Endothelial cell of umbilical vein (primary cell): ENCODE measurements around the gene CDH2. TPM values are rescaled to one million over a fixed set of nuclear protein-coding genes. Genes with fewer than 3 reads are reported as not detected.

Experiments used
- BruUV-seq: library from RNA; stranded (reverse); fragments of 400-500 nt; replicated peaks from 2 replicates; lab custom pipeline; 2021; lab: Mats Ljungman, UMichigan
- CTCF ChIA-PET: fragments of 300-600, 350-600 bp; sonication (Branson Sonifier 250); formaldehyde crosslinking; loops from one replicate; lab custom pipeline; 2021; ENCODE audit warnings: antibody characterized with exemption, inconsistent platforms; lab: Charles Lee
- POLR2A ChIA-PET: fragments of 300-600, 350-600 bp; sonication (Branson Sonifier 250); formaldehyde crosslinking; loops from one replicate; lab custom pipeline; 2021; ENCODE audit warnings: antibody characterized with exemption, inconsistent platforms; lab: Charles Lee
- DNase-seq: peaks from one replicate; pipeline ENCODE4 v3.0.0-alpha.2; 2011; ENCODE audit warnings: low read depth, low spot score
- FAIRE-seq: peaks from 2 replicates; lab custom pipeline; 2011; peaks lifted over from hg19 to GRCh38; lab: Jason Lieb, UNC
- H2AFZ ChIP-seq: 2 replicates; pipeline ENCODE4 v1.6.0; 2012; ENCODE audit warnings: low read depth, low read length, control low read depth, inconsistent platforms
- H3K27ac ChIP-seq: 2 replicates; pipeline ENCODE4 v1.5.1; 2011; ENCODE audit warnings: low read depth, mild to moderate bottlenecking, control low read depth, low read length, moderate library complexity; ENCODE audit not compliant: insufficient read depth
- H3K27me3 ChIP-seq, 2 experiments: 2 replicates each; pipeline versions ENCODE4 v1.6.0 to v1.6.1; 2011; ENCODE audit warnings: low read length in 2 of 2, mixed read lengths in 1 of 2; ENCODE audit not compliant: control insufficient read depth in 2 of 2, insufficient read depth in 2 of 2
- H3K36me3 ChIP-seq, 2 experiments: 2 replicates in 1 of 2; 3 replicates in 1 of 2; pipeline ENCODE4 v1.5.1; 2011; ENCODE audit warnings: low read length in 2 of 2, mild to moderate bottlenecking in 1 of 2, moderate library complexity in 1 of 2; ENCODE audit not compliant: control insufficient read depth in 2 of 2, insufficient read depth in 2 of 2; ENCODE audit errors: extremely low read depth in 1 of 2
- H3K4me1 ChIP-seq: 3 replicates; pipeline ENCODE4 v1.5.1; 2011; ENCODE audit warnings: mild to moderate bottlenecking, low read length; ENCODE audit not compliant: control insufficient read depth, insufficient read depth; ENCODE audit errors: extremely low read depth
- H3K4me2 ChIP-seq: 2 replicates; pipeline ENCODE4 v1.6.1; 2011; ENCODE audit warnings: low read length, control low read depth, mixed read lengths; ENCODE audit not compliant: insufficient read depth
- H3K4me3 ChIP-seq, 3 experiments: fragments of 200-600 bp in 1 of 3; sonication (generic), shearing (Covaris generic) in 1 of 3; replicated peaks in 1 of 3; 2 replicates each; pipeline ENCODE4 v1.5.1; 2011 to 2016; ENCODE audit warnings: control low read depth in 3 of 3, low read length in 3 of 3, mild to moderate bottlenecking in 2 of 3, inconsistent platforms in 1 of 3, low read depth in 1 of 3, moderate library complexity in 1 of 3; ENCODE audit not compliant: insufficient read depth in 1 of 3
- H3K79me2 ChIP-seq: 2 replicates; pipeline ENCODE4 v1.6.0; 2012; ENCODE audit warnings: low read length, inconsistent platforms; ENCODE audit not compliant: control insufficient read depth, insufficient read depth
- H3K9ac ChIP-seq: replicated peaks from 2 replicates; pipeline ENCODE3; 2011; ENCODE audit warnings: low read length, control low read depth; ENCODE audit not compliant: insufficient read depth; ENCODE audit errors: extremely low read depth
- H3K9me1 ChIP-seq: replicated peaks from 3 replicates; pipeline ENCODE4 v1.6.0; 2011; ENCODE audit warnings: mild to moderate bottlenecking, low read length; ENCODE audit not compliant: control insufficient read depth, insufficient read depth; ENCODE audit errors: extremely low read depth
- H3K9me3 ChIP-seq: replicated peaks from 2 replicates; pipeline ENCODE4 v1.5.1; 2012; ENCODE audit warnings: low read length, inconsistent platforms; ENCODE audit not compliant: control insufficient read depth, insufficient read depth
- H4K20me1 ChIP-seq: replicated peaks from 2 replicates; pipeline ENCODE3; 2011; ENCODE audit warnings: mild to moderate bottlenecking, low read length; ENCODE audit not compliant: control insufficient read depth, insufficient read depth; ENCODE audit errors: extremely low read depth
- EZH2 ChIP-seq: IDR thresholded peaks from 2 replicates; pipeline ENCODE4 v1.6.1; 2012; ENCODE audit warnings: borderline replicate concordance, low read depth, mild to moderate bottlenecking, moderate library complexity, low read length, inconsistent platforms; ENCODE audit not compliant: severe bottlenecking
- FOS ChIP-seq: IDR thresholded peaks from 2 replicates; pipeline ENCODE4 v1.6.1; 2011; ENCODE audit warnings: mild to moderate bottlenecking, low read length, moderate library complexity, borderline replicate concordance; ENCODE audit not compliant: insufficient read depth
- GATA2 ChIP-seq: IDR thresholded peaks from 2 replicates; pipeline ENCODE4 v1.7.0; 2011; ENCODE audit warnings: low read depth, mild to moderate bottlenecking, moderate library complexity, mixed read lengths, low read length; ENCODE audit not compliant: insufficient read length, insufficient read depth
- JUN ChIP-seq: IDR thresholded peaks from 2 replicates; pipeline ENCODE4 v1.6.1; 2011; ENCODE audit warnings: borderline replicate concordance, low read depth; ENCODE audit not compliant: insufficient read length, insufficient read depth
- MYC ChIP-seq: IDR thresholded peaks from one replicate; pipeline ENCODE4 v1.6.1; 2011; ENCODE audit warnings: mild to moderate bottlenecking, low read depth, low read length
- POLR2A ChIP-seq: IDR thresholded peaks from 2 replicates; pipeline ENCODE4 v1.6.1; 2012; ENCODE audit warnings: low read depth, mild to moderate bottlenecking, control low read depth, low read length
- dilution Hi-C: fragments of 300-500 bp; cut with MboI; formaldehyde crosslinking; loops from one replicate; pipeline ENCODE4 v1.15.0; 2019; ENCODE audit warnings: low sequenced_read_pairs; ENCODE audit not compliant: extremely low pct_ligation_motif_present
- intact Hi-C: fragments of 100-400 bp; cut with micrococcal nuclease; formaldehyde crosslinking; loops from one replicate; pipeline ENCODE4 v1.10.0; 2022
- polyA plus RNA-seq, 4 experiments: library from polyadenylated mRNA; depleted of rRNA in 3 of 4; stranded (reverse) in 3 of 4; unstranded in 1 of 4; fragments of >200 nt; gene quantifications; 2 replicates each; pipeline versions ENCODE4 v1.2.1 to v1.2.3, GENCODE V29; 2011 to 2012; ENCODE audit warnings: missing spikeins in 1 of 4
- total RNA-seq: library from RNA; stranded (reverse); gene quantifications from 2 replicates; pipeline ENCODE4 v1.2.3, GENCODE V29; 2021
- TF ChIP-seq, protein P1 (sequence below), 2 donors: IDR thresholded peaks; 1 replicate in 1 of 2; 2 replicates in 1 of 2; pipeline ENCODE4 v1.5.1; 2011; ENCODE audit warnings: low read length in 2 of 2, mild to moderate bottlenecking in 2 of 2, moderate library complexity in 2 of 2, control low read depth in 1 of 2, inconsistent platforms in 1 of 2, low read depth in 1 of 2; ENCODE audit not compliant: insufficient read depth in 1 of 2; ENCODE audit errors: extremely low read depth in 1 of 2
- TF ChIP-seq, protein P2 (sequence below): IDR thresholded peaks from 2 replicates; pipeline ENCODE4 v1.6.1; 2011; ENCODE audit not compliant: insufficient read depth, insufficient read length

The CDH2 gene
- total and polyA plus RNA-seq, 2 donors (not counting 3 experiments of a cell fraction or from before 2014, with no cell fraction given) = 37.6 to 59.5 TPM

DNA sequence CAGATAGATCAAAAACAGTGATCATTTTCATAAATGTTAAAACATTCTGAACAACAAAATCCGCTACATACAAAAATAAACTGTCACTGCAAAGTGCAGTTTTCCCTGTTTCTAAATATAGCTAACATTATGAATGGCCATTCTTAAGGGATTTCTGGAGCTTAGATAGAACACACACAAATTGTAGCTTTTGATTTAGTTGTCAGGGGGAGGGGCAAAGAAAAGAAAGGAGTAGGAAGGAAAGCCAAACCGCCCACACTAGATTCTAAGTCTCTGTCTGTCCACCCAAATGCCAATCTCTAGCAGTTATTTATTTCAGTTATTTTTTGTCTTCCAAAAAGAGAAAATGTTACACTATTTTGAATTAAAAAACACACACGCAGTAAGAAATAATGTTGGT is 182.4 kb downstream of the CDH2 start:
- CTCF ChIA-PET = no interaction called here
- Histone ChIP-seq H3K79me2 (no peaks in the 10 kb centered on the region), H3K36me3 (peaks cover 2% of the 10 kb centered on the region in 2 experiments), H3K9me1 (no peaks in the 10 kb centered on the region), H3K4me1 (peaks cover 15% of the 10 kb centered on the region), H3K9me3 (no peaks in the 10 kb centered on the region), H3K9ac (no peak overlapping the region), H3K4me3 (no peak overlapping the region), H4K20me1 (no peaks in the 10 kb centered on the region), H3K4me2 (no peak overlapping the region), H3K27ac (no peak overlapping the region), H3K27me3 (no peaks in the 10 kb centered on the region), H2AFZ (no peak overlapping the region)
- intact Hi-C loops (no loop called here), dilution Hi-C loops (no loop called here)
- DNase-seq (no peak), FAIRE-seq (no peak)
- no TSS peak for BruUV-seq
- TF ChIP-seq JUN (no peak), EZH2 (no peak), POLR2A (no peak)
- TF ChIP-seq, protein P1, sequence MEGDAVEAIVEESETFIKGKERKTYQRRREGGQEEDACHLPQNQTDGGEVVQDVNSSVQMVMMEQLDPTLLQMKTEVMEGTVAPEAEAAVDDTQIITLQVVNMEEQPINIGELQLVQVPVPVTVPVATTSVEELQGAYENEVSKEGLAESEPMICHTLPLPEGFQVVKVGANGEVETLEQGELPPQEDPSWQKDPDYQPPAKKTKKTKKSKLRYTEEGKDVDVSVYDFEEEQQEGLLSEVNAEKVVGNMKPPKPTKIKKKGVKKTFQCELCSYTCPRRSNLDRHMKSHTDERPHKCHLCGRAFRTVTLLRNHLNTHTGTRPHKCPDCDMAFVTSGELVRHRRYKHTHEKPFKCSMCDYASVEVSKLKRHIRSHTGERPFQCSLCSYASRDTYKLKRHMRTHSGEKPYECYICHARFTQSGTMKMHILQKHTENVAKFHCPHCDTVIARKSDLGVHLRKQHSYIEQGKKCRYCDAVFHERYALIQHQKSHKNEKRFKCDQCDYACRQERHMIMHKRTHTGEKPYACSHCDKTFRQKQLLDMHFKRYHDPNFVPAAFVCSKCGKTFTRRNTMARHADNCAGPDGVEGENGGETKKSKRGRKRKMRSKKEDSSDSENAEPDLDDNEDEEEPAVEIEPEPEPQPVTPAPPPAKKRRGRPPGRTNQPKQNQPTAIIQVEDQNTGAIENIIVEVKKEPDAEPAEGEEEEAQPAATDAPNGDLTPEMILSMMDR (IDR thresholded peaks at IDR 0.05; ENCODE audit: extremely low read depth in 1 of 2, insufficient read depth in 1 of 2, low read depth in 1 of 2, low read length in 2 of 2) = no peak
- TF ChIP-seq, protein P2, sequence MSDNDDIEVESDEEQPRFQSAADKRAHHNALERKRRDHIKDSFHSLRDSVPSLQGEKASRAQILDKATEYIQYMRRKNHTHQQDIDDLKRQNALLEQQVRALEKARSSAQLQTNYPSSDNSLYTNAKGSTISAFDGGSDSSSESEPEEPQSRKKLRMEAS = no peak
- POLR2A ChIA-PET = no interaction called here

DNA sequence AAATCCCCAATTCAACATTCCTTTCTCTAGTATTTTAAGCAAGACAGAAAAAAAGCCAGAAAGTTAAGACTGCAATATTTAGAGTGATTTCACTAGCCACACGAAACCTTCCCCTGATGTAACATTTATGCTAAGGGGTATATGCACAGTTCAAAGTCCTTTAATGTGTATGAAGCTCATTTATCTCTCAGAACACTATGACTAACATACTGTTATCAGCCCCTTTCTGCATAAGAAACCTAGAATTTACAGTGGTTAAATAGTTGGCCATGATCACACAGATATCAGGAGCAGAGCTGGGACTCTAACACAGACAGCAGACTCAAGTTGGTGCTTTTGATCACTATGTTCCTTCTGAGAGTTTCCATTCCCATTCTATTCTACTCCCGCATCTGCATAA is 185.5 kb downstream of the CDH2 start:
- H3K36me3 ChIP-seq = peaks cover 0 to 2% of the 10 kb centered on the region in 2 experiments

More for the DNA sequence above, 185.5 kb downstream of the CDH2 start:
- TF ChIP-seq POLR2A (no peak), EZH2 (no peak), FOS (no peak), GATA2 (no peak), JUN (no peak), MYC (no peak)
- TF ChIP-seq, protein P1 (IDR thresholded peaks at IDR 0.05; ENCODE audit: extremely low read depth in 1 of 2, insufficient read depth in 1 of 2, low read depth in 1 of 2, low read length in 2 of 2) = no peak
- TF ChIP-seq, protein P2 = no peak
- Histone ChIP-seq H3K4me3 (no peak overlapping the region), H4K20me1 (no peaks in the 10 kb centered on the region), H3K4me2 (no peak overlapping the region), H3K9me1 (no peaks in the 10 kb centered on the region), H2AFZ (no peak overlapping the region), H3K27ac (no peak overlapping the region), H3K9ac (no peak overlapping the region), H3K27me3 (no peaks in the 10 kb centered on the region), H3K79me2 (no peaks in the 10 kb centered on the region), H3K4me1 (peaks cover 3% of the 10 kb centered on the region), H3K9me3 (no peaks in the 10 kb centered on the region)
- dilution Hi-C loops = no loop called here
- ChIA-PET POLR2A (no interaction called here), CTCF (no interaction called here)
- FAIRE-seq = no peak
- no TSS peak for BruUV-seq
- DNase-seq = no peak
- intact Hi-C loops = no loop called here
